MM.1S (cell line): ENCODE data around the gene B4GALNT1.

Source experiments
- DNase-seq: peaks from one replicate; pipeline ENCODE4 v3.0.0-alpha.2; 2015
- H2AFZ ChIP-seq: fragments of 300-600 bp; sonication (generic); 2 replicates; pipeline ENCODE4 v1.6.0; 2016; ENCODE audit warnings: antibody characterized with exemption, low read length
- H3F3A ChIP-seq: fragments of 300-600 bp; sonication (generic); 2 replicates; pipeline ENCODE4 v1.6.1; 2016; ENCODE audit warnings: mild to moderate bottlenecking, antibody characterized with exemption, low read length, moderate library complexity, mixed read lengths; ENCODE audit not compliant: insufficient read depth
- H3K27ac ChIP-seq: fragments of 300-600 bp; sonication (generic); 2 replicates; pipeline ENCODE4 v1.5.1; 2016; ENCODE audit warnings: mild to moderate bottlenecking, low read length
- H3K27me3 ChIP-seq: fragments of 300-600 bp; sonication (generic); replicated peaks from 2 replicates; pipeline ENCODE4 v1.6.0; 2016; ENCODE audit warnings: low read length; ENCODE audit not compliant: insufficient read depth
- H3K36me3 ChIP-seq: fragments of 300-600 bp; sonication (generic); replicated peaks from 2 replicates; pipeline ENCODE4 v1.6.1; 2016; ENCODE audit warnings: mild to moderate bottlenecking, low read length, mixed read lengths; ENCODE audit not compliant: insufficient read depth
- H3K4me1 ChIP-seq: fragments of 300-600 bp; sonication (generic); 2 replicates; pipeline ENCODE4 v1.6.1; 2016; ENCODE audit warnings: low read length, mixed read lengths
- H3K4me2 ChIP-seq: fragments of 300-600 bp; sonication (generic); 2 replicates; pipeline ENCODE4 v1.6.0; 2016; ENCODE audit warnings: low read depth, low read length
- H3K4me3 ChIP-seq: fragments of 300-600 bp; sonication (generic); 2 replicates; pipeline ENCODE4 v1.5.1; 2016; ENCODE audit warnings: low read length, mixed read lengths
- H3K79me2 ChIP-seq: fragments of 300-600 bp; sonication (generic); 2 replicates; pipeline ENCODE4 v1.6.1; 2016; ENCODE audit warnings: mixed run types, low read length, mixed read lengths
- H3K9ac ChIP-seq: fragments of 300-600 bp; sonication (generic); 2 replicates; pipeline ENCODE4 v1.6.1; 2016; ENCODE audit warnings: low read length, mixed read lengths
- H3K9me2 ChIP-seq: fragments of 300-600 bp; sonication (generic); replicated peaks from 2 replicates; pipeline ENCODE4 v1.6.1; 2016; ENCODE audit warnings: mild to moderate bottlenecking, low read length, mixed read lengths; ENCODE audit not compliant: insufficient read depth
- H3K9me3 ChIP-seq: fragments of 300-600 bp; sonication (generic); replicated peaks from 2 replicates; pipeline ENCODE4 v1.6.1; 2016; ENCODE audit warnings: mild to moderate bottlenecking, low read length, mixed read lengths; ENCODE audit not compliant: insufficient read depth
- H4K20me1 ChIP-seq: fragments of 300-600 bp; sonication (generic); 2 replicates; pipeline ENCODE4 v1.6.1; 2016; ENCODE audit warnings: mild to moderate bottlenecking, low read length, moderate library complexity, mixed read lengths; ENCODE audit not compliant: insufficient read depth
- CTCF ChIP-seq: fragments of 300-600 bp; sonication (generic); IDR thresholded peaks from 2 replicates; pipeline ENCODE4 v1.5.1; 2016; ENCODE audit warnings: antibody characterized with exemption, low read length, mixed read lengths
- EZH2 ChIP-seq: fragments of 300-600 bp; sonication (generic); optimal IDR thresholded peaks from 2 replicates; pipeline ENCODE3; 2017; ENCODE audit warnings: low read depth, mild to moderate bottlenecking, antibody characterized with exemption, low read length, mixed read lengths
- EZH2phosphoT487 ChIP-seq: fragments of 300-600 bp; sonication (generic); IDR thresholded peaks from 2 replicates; pipeline ENCODE4 v1.6.1; 2018; ENCODE audit warnings: antibody characterized with exemption, low read length

The B4GALNT1 gene

GRCh38 chr12:57611827-57612710, 20.9 kb downstream of the B4GALNT1 start:
- H3K9ac ChIP-seq, result peak overlapping the region; percentile 66; the same call in 1 of the 2 replicates
- H3K27me3 ChIP-seq, result no peaks in the 10 kb centered on the region
- TF ChIP-seq EZH2phosphoT487, result no peak
- no peak overlapping the region for H2AFZ ChIP-seq
- H3K4me2 ChIP-seq, result peak overlapping the region; percentile 95; the same call in 1 of the 2 replicates
- H3K79me2 ChIP-seq, result no peaks in the 10 kb centered on the region
- no peaks in the 10 kb centered on the region for H3K9me3 ChIP-seq
- no peak for DNase-seq
- H3K27ac ChIP-seq, result no peak overlapping the region
- no peaks in the 10 kb centered on the region for H4K20me1 ChIP-seq
- H3F3A ChIP-seq, result no peaks in the 10 kb centered on the region; the same call in 1 of the 2 replicates
- H3K36me3 ChIP-seq, result no peaks in the 10 kb centered on the region
- H3K9me2 ChIP-seq, result no peaks in the 10 kb centered on the region
- peaks cover 5% of the 10 kb centered on the region; the same call in 1 of the 2 replicates for H3K4me1 ChIP-seq
- peak overlapping the region; percentile 77 for H3K4me3 ChIP-seq

- no peak for TF ChIP-seq EZH2
- TF ChIP-seq EZH2phosphoT487, result no peak
- no peak for TF ChIP-seq CTCF
- Histone ChIP-seq H3K27ac (no peak within 1 kb of the TSS), H3K9ac (peak within 1 kb of the TSS; percentile 66; the same call in 1 of the 2 replicates), H3K4me2 (peak within 1 kb of the TSS; percentile 95), H3K9me3 (no peaks in the 10 kb centered on the region), H3K4me3 (peak within 1 kb of the TSS; percentile 77), H2AFZ (peak within 1 kb of the TSS; percentile 99), H3K36me3 (no peaks in the 10 kb centered on the region), H3K79me2 (no peaks in the 10 kb centered on the region), H3K27me3 (no peaks in the 10 kb centered on the region), H3K4me1 (peaks cover 5% of the 10 kb centered on the region; the same call in 1 of the 2 replicates), H3F3A (no peaks in the 10 kb centered on the region; the same call in 1 of the 2 replicates), H4K20me1 (no peaks in the 10 kb centered on the region), H3K9me2 (no peaks in the 10 kb centered on the region)
- DNase-seq, result peak; percentile 19
Observed at GRCh38 chr12:57611108-57611826, 21.7 kb downstream of the B4GALNT1 start, which contains the start of gene ARHGEF25. Gene ARHGEF25, plus strand, starts transcription at chr12:57611435. Its CDS starts 460 bp downstream, at chr12:57611895.

GRCh38 chr12:57610554-57611107, 22.4 kb downstream of the B4GALNT1 start:
- Histone ChIP-seq H3K4me3 (peak overlapping the region; percentile 77), H3F3A (no peaks in the 10 kb centered on the region; the same call in 1 of the 2 replicates), H3K9me2 (no peaks in the 10 kb centered on the region), H3K4me1 (peaks cover 5% of the 10 kb centered on the region), H3K27me3 (no peaks in the 10 kb centered on the region), H3K27ac (no peak overlapping the region), H3K79me2 (no peaks in the 10 kb centered on the region), H2AFZ (peak overlapping the region; percentile 99), H4K20me1 (no peaks in the 10 kb centered on the region), H3K4me2 (peak overlapping the region; percentile 95), H3K36me3 (no peaks in the 10 kb centered on the region), H3K9me3 (no peaks in the 10 kb centered on the region), H3K9ac (peak overlapping the region; percentile 66; the same call in 1 of the 2 replicates)
- no peak for DNase-seq
- no peak for TF ChIP-seq EZH2phosphoT487
- no peak for TF ChIP-seq EZH2
- TF ChIP-seq CTCF, result no peak
